ENCODE results near the gene C8A. TPM values are rescaled to one million over a fixed set of nuclear protein-coding genes. Genes with fewer than 3 reads are reported as not detected.
A peak's percentile ranks its signal among the peaks of the same experiment; 100 is the strongest.

Gene C8A
- total and polyA plus RNA-seq, 2 of the 13 experiments (the other 11 are each of a cell fraction or from before 2014, with no cell fraction given): 10.5 to 15.0 TPM

GRCh38 chr1:56820755-56821461 lies 33.7 kb upstream of the C8A start (continued):
- peak; percentile 83 for TF ChIP-seq SP5 (CRISPR knock-in tag; IDR thresholded peaks at IDR 0.05; ENCODE audit: borderline replicate concordance, low read depth)
- TF ChIP-seq HCFC1 (IDR thresholded peaks at IDR 0.05; ENCODE audit: low read depth, low read length): no peak; the same call in 1 of the 2 replicates
- no peak for TF ChIP-seq PRMT3 (CRISPR knock-in tag; IDR thresholded peaks at IDR 0.05; ENCODE audit: borderline replicate concordance, low read depth)
- TF ChIP-seq PPARG (CRISPR knock-in tag; conservative IDR thresholded peaks at IDR 0.05): no peak
- TF ChIP-seq ZNF362 (CRISPR knock-in tag; IDR thresholded peaks at IDR 0.05; ENCODE audit: borderline replicate concordance): 0 out of 2 replicates have a peak, but pooled peaks have one; percentile 34
- no peak for TF ChIP-seq GTF3A (CRISPR knock-in tag; conservative IDR thresholded peaks at IDR 0.05)
- peak; percentile 44; the same call in 1 of the 2 replicates for TF ChIP-seq IKZF5 (CRISPR knock-in tag; IDR thresholded peaks at IDR 0.05)
- TF ChIP-seq MAZ (IDR thresholded peaks at IDR 0.05; ENCODE audit: borderline replicate concordance, low read depth, low read length): no peak
- peak; percentile 43; the same call in 1 of the 2 replicates for TF ChIP-seq MAZ (CRISPR knock-in tag; IDR thresholded peaks at IDR 0.05; ENCODE audit: low read depth)
- TF ChIP-seq ZIK1 (CRISPR knock-in tag; IDR thresholded peaks at IDR 0.05; ENCODE audit: borderline replicate concordance, low read depth): no peak
- no peak for TF ChIP-seq ZBTB49 (CRISPR knock-in tag; IDR thresholded peaks at IDR 0.05; ENCODE audit: borderline replicate concordance)
- TF ChIP-seq ZNF850 (CRISPR knock-in tag; conservative IDR thresholded peaks at IDR 0.05): no peak
- TF ChIP-seq DNMT1 (CRISPR knock-in tag; IDR thresholded peaks at IDR 0.05): 0 out of 2 replicates have a peak, but pooled peaks have one; percentile 38
- TF ChIP-seq MEIS2 (CRISPR knock-in tag; IDR thresholded peaks at IDR 0.05): no peak
- TF ChIP-seq KDM4B (CRISPR knock-in tag; IDR thresholded peaks at IDR 0.05): 0 out of 2 replicates have a peak, but pooled peaks have one; percentile 43
- no peak for TF ChIP-seq RORA (CRISPR knock-in tag; IDR thresholded peaks at IDR 0.05)
- no peak for TF ChIP-seq ZNF724P (CRISPR knock-in tag; IDR thresholded peaks at IDR 0.05; ENCODE audit: borderline replicate concordance)
- no peak for TF ChIP-seq AGO1 (IDR thresholded peaks at IDR 0.05; ENCODE audit: low read depth, low read length, poor library complexity, severe bottlenecking)
- no peak for TF ChIP-seq GPBP1L1 (CRISPR knock-in tag; IDR thresholded peaks at IDR 0.05)
- peak; percentile 22; the same call in 1 of the 2 replicates for TF ChIP-seq MTA1 (CRISPR knock-in tag; IDR thresholded peaks at IDR 0.05; ENCODE audit: borderline replicate concordance)

Measured in HepG2 (cell line).